HTERT RPE-1 (cell line): ENCODE results near the gene TTC9C.
"Not testable (repeated sequence)": the region's sequence is repeated elsewhere in the genome, so short reads cannot be mapped to it uniquely, and the experiment has no call there.

Experiments used
- in situ Hi-C: fragments of 300-500 bp; cut with MboI; formaldehyde crosslinking; loops from 4 replicates; pipeline ENCODE4 v1.14.3; 2020; ENCODE audit warnings: low sequenced_read_pairs

TTC9C gene

GRCh38 chr11:62709247-62710000 is 18.9 kb upstream of the TTC9C start:
- in situ Hi-C loops, result no loop called here

GRCh38 chr11:62710001-62710345 is 18.3 kb upstream of the TTC9C start:
- in situ Hi-C loops, result no loop called here

GRCh38 chr11:62712276-62712812 is 15.9 kb upstream of the TTC9C start:
- in situ Hi-C loops, result no loop called here

GRCh38 chr11:62712861-62713260 is 15.4 kb upstream of the TTC9C start:
- in situ Hi-C loops, result no loop called here

GRCh38 chr11:62713343-62713742 is 14.9 kb upstream of the TTC9C start:
- in situ Hi-C loops, result no loop called here

GRCh38 chr11:62715150-62716130 is 12.8 kb upstream of the TTC9C start:
- in situ Hi-C loops, result no loop called here

GRCh38 chr11:62716206-62716605 is 12.1 kb upstream of the TTC9C start:
- in situ Hi-C loops, result no loop called here

GRCh38 chr11:62716816-62717215 is 11.5 kb upstream of the TTC9C start:
- in situ Hi-C loops, result no loop called here

- in situ Hi-C loops, result no loop called here
These were observed 8.8 kb upstream of the TTC9C start for GRCh38 chr11:62719302-62719978.

- in situ Hi-C loops, result no loop called here
These were observed 6.3 kb upstream of the TTC9C start for GRCh38 chr11:62721994-62722393.

- in situ Hi-C loops, result no loop called here
These were observed 4.1 kb upstream of the TTC9C start for GRCh38 chr11:62724171-62724570.

GRCh38 chr11:62725646-62726045 is 2.6 kb upstream of the TTC9C start:
- in situ Hi-C loops, result no loop called here

- in situ Hi-C loops, result no loop called here
These were observed 2.0 kb upstream of the TTC9C start for GRCh38 chr11:62726156-62726914.

GRCh38 chr11:62726915-62727164 is 1.4 kb upstream of the TTC9C start:
- in situ Hi-C loops, result no loop called here

GRCh38 chr11:62727165-62727871 is 968 bp upstream of the TTC9C start, which contains the start of gene HNRNPUL2:
Gene HNRNPUL2 (minus strand): TSS chr11:62727457. CDS start chr11:62727156, 301 bp downstream.
- in situ Hi-C loops, result no loop called here

GRCh38 chr11:62727872-62728170 is 465 bp upstream of the TTC9C start:
- in situ Hi-C loops, result no loop called here

GRCh38 chr11:62730076-62730475 is 1.8 kb downstream of the TTC9C start:
- in situ Hi-C loops, result not testable (repeated sequence)

GRCh38 chr11:62732830-62733229 is 4.5 kb downstream of the TTC9C start:
- in situ Hi-C loops, result no loop called here

- in situ Hi-C loops, result no loop called here
These were observed 8.9 kb downstream of the TTC9C start for GRCh38 chr11:62737196-62737595.

GRCh38 chr11:62747475-62748160 is 19.3 kb downstream of the TTC9C start:
- in situ Hi-C loops, result no loop called here
